Hepatocyte (in vitro differentiated cells): ENCODE measurements around the gene TUBA1A. TPM values are rescaled to one million over a fixed set of nuclear protein-coding genes. Genes with fewer than 3 reads are reported as not detected.

ENCODE experiments used
- DNase-seq: peaks from one replicate; pipeline ENCODE4 v3.0.0-alpha.2; 2016; ENCODE audit warnings: low spot score
- H2AFZ ChIP-seq: fragments of 200-600 bp; sonication (generic); 2 replicates; pipeline ENCODE4 v1.6.0; 2016; ENCODE audit warnings: antibody characterized with exemption, mild to moderate bottlenecking
- H3K27ac ChIP-seq: fragments of 200-600 bp; sonication (generic); 2 replicates; pipeline ENCODE4 v1.5.1; 2016; ENCODE audit warnings: mild to moderate bottlenecking
- H3K27me3 ChIP-seq: fragments of 200-600 bp; sonication (generic); 2 replicates; pipeline ENCODE4 v1.6.1; 2016
- H3K36me3 ChIP-seq: fragments of 200-600 bp; sonication (generic); replicated peaks from 2 replicates; pipeline ENCODE4 v1.5.1; 2016; ENCODE audit warnings: low read depth; ENCODE audit not compliant: insufficient read depth
- H3K4me1 ChIP-seq: fragments of 200-600 bp; sonication (generic); 2 replicates; pipeline ENCODE4 v1.5.1; 2016; ENCODE audit warnings: mild to moderate bottlenecking, moderate library complexity; ENCODE audit not compliant: insufficient read depth
- H3K4me2 ChIP-seq: fragments of 200-600 bp; sonication (generic); 2 replicates; pipeline ENCODE4 v1.6.0; 2016
- H3K4me3 ChIP-seq: fragments of 200-600 bp; sonication (generic); 2 replicates; pipeline ENCODE4 v1.5.1; 2016; ENCODE audit warnings: mild to moderate bottlenecking
- H3K79me2 ChIP-seq: fragments of 200-600 bp; sonication (generic); 2 replicates; pipeline ENCODE4 v1.6.0; 2017; ENCODE audit warnings: mild to moderate bottlenecking
- H3K9me2 ChIP-seq: fragments of 200-600 bp; sonication (generic); replicated peaks from 2 replicates; pipeline ENCODE4 v1.6.0; 2017; ENCODE audit warnings: mild to moderate bottlenecking; ENCODE audit not compliant: insufficient read depth
- H3K9me3 ChIP-seq: fragments of 200-600 bp; sonication (generic); 2 replicates; pipeline ENCODE4 v1.5.1; 2016; ENCODE audit warnings: low read depth, mild to moderate bottlenecking
- H4K20me1 ChIP-seq: fragments of 200-600 bp; sonication (generic); 2 replicates; pipeline ENCODE4 v1.6.0; 2016; ENCODE audit warnings: mild to moderate bottlenecking; ENCODE audit not compliant: insufficient read depth, poor library complexity, severe bottlenecking
- CTCF ChIP-seq: fragments of 200-600 bp; sonication (generic); IDR thresholded peaks from 2 replicates; pipeline ENCODE4 v1.5.1; 2016; ENCODE audit warnings: antibody characterized with exemption, mild to moderate bottlenecking; ENCODE audit not compliant: poor library complexity
- EZH2 ChIP-seq: fragments of 200-600 bp; sonication (generic); IDR thresholded peaks from 2 replicates; pipeline ENCODE4 v1.6.1; 2016; ENCODE audit warnings: antibody characterized with exemption, mild to moderate bottlenecking, borderline replicate concordance
- EZH2phosphoT487 ChIP-seq: fragments of 200-600 bp; sonication (generic); IDR thresholded peaks from one replicate; pipeline ENCODE4 v1.6.1; 2018; ENCODE audit warnings: antibody characterized with exemption, mild to moderate bottlenecking, low read depth, moderate library complexity; ENCODE audit not compliant: unreplicated experiment, severe bottlenecking
- whole genome bisulfite sequencing: methylation state at CpG from one replicate; pipeline ENCODE4 v1.1.6; 2016; ENCODE audit warnings: low lambda C conversion rate; ENCODE audit errors: missing lambda C conversion rate; 5-methylcytosine and 5-hydroxymethylcytosine counted together
- polyA plus RNA-seq: library from polyadenylated mRNA; unstranded; fragments of >200 nt; fragmentation: Nextera tagmentation; extraction: Ambion mirVana; gene quantifications from 2 replicates; pipeline ENCODE4 v1.2.1, GENCODE V29; 2016
- total RNA-seq: library from RNA; depleted of rRNA; stranded (reverse); fragments of >200 nt; gene quantifications from 2 replicates; pipeline ENCODE4 v1.2.3, GENCODE V29; 2014

TUBA1A gene
- total and polyA plus RNA-seq, 2 experiments from 2014 or later = 338 to 358 TPM

GRCh38 chr12:49147384-49147783 lies 41.5 kb downstream of the TUBA1A start:
- no peak overlapping the region for H2AFZ ChIP-seq
- TF ChIP-seq CTCF (no peak), EZH2phosphoT487 (no peak), EZH2 (no peak)
- H3K4me2 ChIP-seq = no peak overlapping the region

GRCh38 chr12:49146406-49146805 lies 42.5 kb downstream of the TUBA1A start:
- no peak overlapping the region for H3K4me3 ChIP-seq
- no peaks in the 10 kb centered on the region for H3K27me3 ChIP-seq

More at GRCh38 chr12:49147384-49147783, 41.5 kb downstream of the TUBA1A start:
- 94% methylated on average over 2 of the region's 2 CpGs for WGBS
- H4K20me1 ChIP-seq = no peaks in the 10 kb centered on the region
- no peak overlapping the region for H3K4me3 ChIP-seq
- no peak for DNase-seq
- no peaks in the 10 kb centered on the region for H3K9me2 ChIP-seq
- H3K4me1 ChIP-seq = no peaks in the 10 kb centered on the region
- no peak overlapping the region for H3K27ac ChIP-seq
- no peaks in the 10 kb centered on the region for H3K9me3 ChIP-seq
- H3K27me3 ChIP-seq = no peaks in the 10 kb centered on the region
- no peaks in the 10 kb centered on the region for H3K36me3 ChIP-seq
- H3K79me2 ChIP-seq = no peaks in the 10 kb centered on the region

GRCh38 chr12:49144384-49144783 lies 44.5 kb downstream of the TUBA1A start:
- no peaks in the 10 kb centered on the region for H3K27me3 ChIP-seq
- TF ChIP-seq CTCF (no peak), EZH2phosphoT487 (no peak)
- H3K27ac ChIP-seq = no peak overlapping the region
- H3K4me1 ChIP-seq = no peaks in the 10 kb centered on the region
- no peaks in the 10 kb centered on the region for H3K9me3 ChIP-seq
- WGBS = 90% methylated on average over 2 of the region's 2 CpGs
- no peak overlapping the region for H3K4me2 ChIP-seq
- H3K4me3 ChIP-seq = no peak overlapping the region
- DNase-seq = no peak
- H3K36me3 ChIP-seq = no peaks in the 10 kb centered on the region
- no peaks in the 10 kb centered on the region for H3K79me2 ChIP-seq
- H4K20me1 ChIP-seq = no peaks in the 10 kb centered on the region
- H2AFZ ChIP-seq = no peak overlapping the region
- H3K9me2 ChIP-seq = no peaks in the 10 kb centered on the region

More at GRCh38 chr12:49146406-49146805, 42.5 kb downstream of the TUBA1A start:
- Histone ChIP-seq H3K79me2 (no peaks in the 10 kb centered on the region), H3K4me1 (no peaks in the 10 kb centered on the region), H3K9me2 (no peaks in the 10 kb centered on the region), H4K20me1 (no peaks in the 10 kb centered on the region), H3K4me2 (no peak overlapping the region), H2AFZ (no peak overlapping the region), H3K9me3 (no peaks in the 10 kb centered on the region), H3K36me3 (no peaks in the 10 kb centered on the region), H3K27ac (no peak overlapping the region)
- WGBS = 88% methylated on average over 1 of the region's 1 CpG
- DNase-seq = no peak
- TF ChIP-seq EZH2 = no peak
- TF ChIP-seq EZH2phosphoT487 = no peak
- TF ChIP-seq CTCF = no peak

GRCh38 chr12:49138999-49139398 lies 49.9 kb downstream of the TUBA1A start:
- Histone ChIP-seq H4K20me1 (no peaks in the 10 kb centered on the region), H3K4me2 (no peak overlapping the region), H3K27me3 (no peaks in the 10 kb centered on the region), H3K4me1 (no peaks in the 10 kb centered on the region), H2AFZ (no peak overlapping the region), H3K4me3 (no peak overlapping the region), H3K9me3 (no peaks in the 10 kb centered on the region), H3K36me3 (no peaks in the 10 kb centered on the region), H3K79me2 (no peaks in the 10 kb centered on the region), H3K27ac (no peak overlapping the region), H3K9me2 (no peaks in the 10 kb centered on the region)
- no peak for DNase-seq
- no peak for TF ChIP-seq CTCF
- 98% methylated on average over 2 of the region's 2 CpGs for WGBS
